GM23338 (cell line): ENCODE measurements around the gene NXPH3. TPM values are rescaled to one million over a fixed set of nuclear protein-coding genes. Genes with fewer than 3 reads are reported as not detected.

Experiments used
- ATAC-seq: fragments of 200-7000 bp; cut with Tn5 transposase; 3 replicates; pipeline ENCODE4 v1.9.1; 2020
- DNase-seq: peaks from one replicate; pipeline ENCODE4 v3.0.0-alpha.2; 2015; ENCODE audit warnings: low spot score
- H2AFZ ChIP-seq: fragments of 200-600 bp; sonication (generic); 2 replicates; pipeline ENCODE4 v1.8.0; 2016; ENCODE audit warnings: antibody characterized with exemption, mild to moderate bottlenecking, moderate library complexity
- H3F3A ChIP-seq: fragments of 200-600 bp; sonication (generic); replicated peaks from 2 replicates; pipeline ENCODE4 v1.8.0; 2017; ENCODE audit warnings: antibody characterized with exemption, mixed run types, low read depth
- H3K27ac ChIP-seq: fragments of 200-600 bp; sonication (generic); 2 replicates; pipeline ENCODE4 v1.6.1; 2016; ENCODE audit warnings: low read depth
- H3K27me3 ChIP-seq: fragments of 200-600 bp; sonication (generic); 2 replicates; pipeline ENCODE4 v1.8.0; 2016; ENCODE audit warnings: mild to moderate bottlenecking, mixed run types, moderate library complexity; ENCODE audit not compliant: insufficient read depth
- H3K36me3 ChIP-seq: fragments of 200-600 bp; sonication (generic); 2 replicates; pipeline ENCODE4 v1.8.0; 2016; ENCODE audit warnings: mild to moderate bottlenecking; ENCODE audit not compliant: insufficient read depth
- H3K4me1 ChIP-seq: fragments of 200-600 bp; sonication (generic); 2 replicates; pipeline ENCODE4 v1.8.0; 2016; ENCODE audit warnings: mild to moderate bottlenecking, moderate library complexity; ENCODE audit not compliant: insufficient read depth
- H3K4me2 ChIP-seq: fragments of 200-600 bp; sonication (generic); 2 replicates; pipeline ENCODE4 v1.7.1; 2017; ENCODE audit warnings: mixed run types
- H3K4me3 ChIP-seq: fragments of 200-600 bp; sonication (generic); 2 replicates; pipeline ENCODE4 v1.6.1; 2016; ENCODE audit warnings: mixed run types
- H3K79me2 ChIP-seq: fragments of 200-600 bp; sonication (generic); replicated peaks from 2 replicates; pipeline ENCODE4 v1.8.0; 2017; ENCODE audit warnings: mild to moderate bottlenecking; ENCODE audit not compliant: insufficient read depth
- H3K9me2 ChIP-seq: fragments of 200-600 bp; sonication (generic); 2 replicates; pipeline ENCODE4 v1.8.0; 2017; ENCODE audit not compliant: insufficient read depth
- H4K20me1 ChIP-seq: fragments of 200-600 bp; sonication (generic); replicated peaks from 2 replicates; pipeline ENCODE4 v1.8.0; 2017; ENCODE audit warnings: mild to moderate bottlenecking; ENCODE audit not compliant: insufficient read depth
- H3K27ac Mint-ChIP-seq: 2 replicates; pipeline ENCODE4 v1.8.0; 2020; ENCODE audit warnings: inconsistent platforms, mild to moderate bottlenecking, moderate library complexity, mixed read lengths
- H3K27me3 Mint-ChIP-seq: 3 replicates; pipeline ENCODE4 v1.8.0; 2022; ENCODE audit warnings: low read depth, mild to moderate bottlenecking, moderate library complexity, mixed read lengths, inconsistent platforms; ENCODE audit not compliant: insufficient read depth, poor library complexity
- H3K36me3 Mint-ChIP-seq: 3 replicates; pipeline ENCODE4 v1.8.0; 2021; ENCODE audit warnings: low read depth, mild to moderate bottlenecking, inconsistent platforms, moderate library complexity, mixed read lengths
- H3K4me1 Mint-ChIP-seq: 3 replicates; pipeline ENCODE4 v1.8.0; 2020; ENCODE audit warnings: mild to moderate bottlenecking, inconsistent platforms, mixed read lengths
- H3K4me3 Mint-ChIP-seq: 3 replicates; pipeline ENCODE4 v1.8.0; 2021; ENCODE audit warnings: moderate library complexity, mild to moderate bottlenecking, inconsistent platforms, mixed read lengths
- H3K9me3 Mint-ChIP-seq: 3 replicates; pipeline ENCODE4 v1.8.0; 2020; ENCODE audit warnings: moderate library complexity, mild to moderate bottlenecking, inconsistent platforms, mixed read lengths
- CREB1 ChIP-seq: fragments of 250-450 bp; sonication (Bioruptor Pico); IDR thresholded peaks from 2 replicates; pipeline ENCODE4 v1.5.0; 2020; ENCODE audit warnings: low read depth, mild to moderate bottlenecking, moderate library complexity
- ETS1 ChIP-seq: IDR thresholded peaks from 2 replicates; pipeline ENCODE4 v1.6.1; 2016; ENCODE audit warnings: antibody characterized with exemption
- EZH2 ChIP-seq: fragments of 200-600 bp; sonication (generic); IDR thresholded peaks from one replicate; pipeline ENCODE4 v1.8.0; 2017; ENCODE audit warnings: antibody characterized with exemption, mild to moderate bottlenecking, low read depth; ENCODE audit not compliant: unreplicated experiment
- EZH2phosphoT487 ChIP-seq: fragments of 200-600 bp; sonication (generic); IDR thresholded peaks from one replicate; pipeline ENCODE4 v1.8.1; 2018; ENCODE audit warnings: antibody characterized with exemption; ENCODE audit not compliant: unreplicated experiment
- JUNB ChIP-seq: IDR thresholded peaks from one replicate; pipeline ENCODE4 v1.6.1; 2016; ENCODE audit warnings: antibody characterized with exemption; ENCODE audit not compliant: unreplicated experiment
- NANOG ChIP-seq: IDR thresholded peaks from 2 replicates; pipeline ENCODE4 v1.6.1; 2016; ENCODE audit warnings: antibody characterized with exemption, borderline replicate concordance
- POLR2AphosphoS5 ChIP-seq: IDR thresholded peaks from 2 replicates; pipeline ENCODE4 v1.6.1; 2016; ENCODE audit warnings: antibody characterized with exemption, low read depth
- STAT1 ChIP-seq: IDR thresholded peaks from one replicate; pipeline ENCODE4 v1.6.1; 2016; ENCODE audit warnings: antibody characterized with exemption; ENCODE audit not compliant: unreplicated experiment
- ZNF114 ChIP-seq: fragments of 250-450 bp; sonication (Bioruptor Pico); IDR thresholded peaks from 2 replicates; pipeline ENCODE4 v1.5.0; 2020; ENCODE audit warnings: mild to moderate bottlenecking, moderate library complexity
- ZNF331 ChIP-seq: fragments of 250-450 bp; sonication (Bioruptor Pico); IDR thresholded peaks from 2 replicates; pipeline ENCODE4 v1.5.0; 2020; ENCODE audit warnings: low read depth, mild to moderate bottlenecking, moderate library complexity
- ZNF462 ChIP-seq: fragments of 250-450 bp; sonication (Bioruptor Pico); IDR thresholded peaks from 2 replicates; pipeline ENCODE4 v1.5.0; 2020; ENCODE audit warnings: mild to moderate bottlenecking, moderate library complexity
- polyA plus RNA-seq: library from polyadenylated mRNA; unstranded; fragments of >200 nt; fragmentation: Nextera tagmentation; extraction: Ambion mirVana; gene quantifications from 2 replicates; pipeline ENCODE4 v1.2.1, GENCODE V29; 2016
- total RNA-seq: library from RNA; depleted of rRNA; stranded (reverse); fragments of >200 nt; shearing (Covaris generic); gene quantifications from 2 replicates; pipeline ENCODE4 v1.2.3, GENCODE V29; 2014
- TF ChIP-seq, protein P1 (sequence below): IDR thresholded peaks from one replicate; pipeline ENCODE4 v1.6.1; 2018; ENCODE audit warnings: antibody characterized with exemption; ENCODE audit not compliant: unreplicated experiment

The NXPH3 gene
- total and polyA plus RNA-seq, 2 experiments from 2014 or later = 0.23 to 2.7 TPM

DNA sequence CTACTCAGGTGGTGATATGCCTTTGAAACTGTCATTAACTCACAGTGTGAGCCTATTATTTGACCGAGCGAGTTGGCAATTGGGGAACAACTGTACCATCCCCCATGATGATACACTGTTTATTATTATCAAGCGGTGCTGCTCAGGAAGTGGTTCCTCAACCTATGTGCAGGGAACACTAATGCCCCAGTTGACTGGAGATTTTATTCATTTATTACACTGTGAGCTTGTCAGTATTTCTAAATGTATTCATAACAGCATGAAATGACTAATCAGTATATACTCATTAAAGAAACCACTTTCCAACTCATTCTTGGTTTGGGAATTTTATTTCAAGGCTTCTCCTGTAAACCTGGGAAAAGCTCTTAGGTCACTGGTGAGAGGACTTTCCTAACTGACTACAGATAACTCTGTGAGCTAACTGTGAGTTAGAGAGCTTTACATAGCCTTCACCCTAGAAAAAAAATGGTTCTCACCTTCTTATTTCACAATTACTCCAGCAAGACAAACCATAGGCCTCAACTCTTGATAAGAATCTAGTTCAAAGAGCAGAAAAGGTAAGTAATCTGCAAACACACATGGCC lies 42.4 kb downstream of the NXPH3 start:
- H3K4me2 ChIP-seq = no peak overlapping the region
- H3K79me2 ChIP-seq = no peaks in the 10 kb centered on the region
- no peak overlapping the region for H3K4me3 ChIP-seq
- no peaks in the 10 kb centered on the region for H3K4me1 ChIP-seq
- H3K4me1 Mint-ChIP-seq = no peaks in the 10 kb centered on the region
- no peaks in the 10 kb centered on the region for H3K9me2 ChIP-seq
- H2AFZ ChIP-seq = no peak overlapping the region
- peaks cover 30% of the 10 kb centered on the region; the same call in 2 of the 3 replicates for H3K36me3 Mint-ChIP-seq
- no peaks in the 10 kb centered on the region for H4K20me1 ChIP-seq
- DNase-seq (no peak), ATAC-seq (no peak)
- H3K27ac Mint-ChIP-seq = no peak overlapping the region
- peaks cover 10% of the 10 kb centered on the region for H3K36me3 ChIP-seq
- H3F3A ChIP-seq = no peaks in the 10 kb centered on the region
- no peaks in the 10 kb centered on the region for H3K27me3 ChIP-seq
- H3K4me3 Mint-ChIP-seq = no peak overlapping the region
- no peak overlapping the region for H3K27ac ChIP-seq
- no peaks in the 10 kb centered on the region for H3K9me3 Mint-ChIP-seq
- H3K27me3 Mint-ChIP-seq = peaks cover 4% of the 10 kb centered on the region
- no peak for TF ChIP-seq JUNB

GRCh38 chr17:49621420-49621819 lies 45.7 kb downstream of the NXPH3 start:
- Histone ChIP-seq H4K20me1 (no peaks in the 10 kb centered on the region; the same call in none of the 2 replicates), H3K4me3 (no peak overlapping the region), H3K79me2 (peaks cover 11% of the 10 kb centered on the region; the same call in 1 of the 2 replicates), H3F3A (no peaks in the 10 kb centered on the region), H3K27me3 (no peaks in the 10 kb centered on the region), H3K4me1 (no peaks in the 10 kb centered on the region), H3K4me2 (no peak overlapping the region), H3K9me2 (no peaks in the 10 kb centered on the region), H3K27ac (no peak overlapping the region), H2AFZ (no peak overlapping the region), H3K36me3 (peaks cover 10% of the 10 kb centered on the region; the same call in 1 of the 2 replicates)
- Mint-ChIP-seq H3K36me3 (peaks cover 27% of the 10 kb centered on the region), H3K27me3 (no peaks in the 10 kb centered on the region), H3K4me1 (no peaks in the 10 kb centered on the region), H3K27ac (no peak overlapping the region), H3K9me3 (no peaks in the 10 kb centered on the region), H3K4me3 (no peak overlapping the region)
- DNase-seq (no peak), ATAC-seq (no peak)
- TF ChIP-seq ETS1 (no peak), STAT1 (no peak), JUNB (no peak), NANOG (no peak), POLR2AphosphoS5 (no peak), ZNF331 (CRISPR knock-in tag) (no peak), ZNF114 (no peak), CREB1 (CRISPR knock-in tag) (no peak), EZH2 (no peak), EZH2phosphoT487 (no peak), ZNF462 (no peak)
- TF ChIP-seq, protein P1, sequence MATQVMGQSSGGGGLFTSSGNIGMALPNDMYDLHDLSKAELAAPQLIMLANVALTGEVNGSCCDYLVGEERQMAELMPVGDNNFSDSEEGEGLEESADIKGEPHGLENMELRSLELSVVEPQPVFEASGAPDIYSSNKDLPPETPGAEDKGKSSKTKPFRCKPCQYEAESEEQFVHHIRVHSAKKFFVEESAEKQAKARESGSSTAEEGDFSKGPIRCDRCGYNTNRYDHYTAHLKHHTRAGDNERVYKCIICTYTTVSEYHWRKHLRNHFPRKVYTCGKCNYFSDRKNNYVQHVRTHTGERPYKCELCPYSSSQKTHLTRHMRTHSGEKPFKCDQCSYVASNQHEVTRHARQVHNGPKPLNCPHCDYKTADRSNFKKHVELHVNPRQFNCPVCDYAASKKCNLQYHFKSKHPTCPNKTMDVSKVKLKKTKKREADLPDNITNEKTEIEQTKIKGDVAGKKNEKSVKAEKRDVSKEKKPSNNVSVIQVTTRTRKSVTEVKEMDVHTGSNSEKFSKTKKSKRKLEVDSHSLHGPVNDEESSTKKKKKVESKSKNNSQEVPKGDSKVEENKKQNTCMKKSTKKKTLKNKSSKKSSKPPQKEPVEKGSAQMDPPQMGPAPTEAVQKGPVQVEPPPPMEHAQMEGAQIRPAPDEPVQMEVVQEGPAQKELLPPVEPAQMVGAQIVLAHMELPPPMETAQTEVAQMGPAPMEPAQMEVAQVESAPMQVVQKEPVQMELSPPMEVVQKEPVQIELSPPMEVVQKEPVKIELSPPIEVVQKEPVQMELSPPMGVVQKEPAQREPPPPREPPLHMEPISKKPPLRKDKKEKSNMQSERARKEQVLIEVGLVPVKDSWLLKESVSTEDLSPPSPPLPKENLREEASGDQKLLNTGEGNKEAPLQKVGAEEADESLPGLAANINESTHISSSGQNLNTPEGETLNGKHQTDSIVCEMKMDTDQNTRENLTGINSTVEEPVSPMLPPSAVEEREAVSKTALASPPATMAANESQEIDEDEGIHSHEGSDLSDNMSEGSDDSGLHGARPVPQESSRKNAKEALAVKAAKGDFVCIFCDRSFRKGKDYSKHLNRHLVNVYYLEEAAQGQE = no peak
